ENCODE measurements around the gene ELOVL5.

ELOVL5 gene

GRCh38 chr6:53312355-53312754 is 36.4 kb downstream of the ELOVL5 start:
- TF ChIP-seq EZH2phosphoT487 (IDR thresholded peaks at IDR 0.05; ENCODE audit: low read length) = no peak
- H3K4me3 ChIP-seq (ENCODE audit: low read length) = no peak overlapping the region
- no peak overlapping the region for H3K27ac ChIP-seq (ENCODE audit: low read length)
- peaks cover 31% of the 10 kb centered on the region for H3F3A ChIP-seq (ENCODE audit: insufficient read depth, low read length)
- H4K20me1 ChIP-seq (ENCODE audit: insufficient read depth, low read length) = peaks cover 8% of the 10 kb centered on the region; the same call in 1 of the 2 replicates
- peaks cover 90% of the 10 kb centered on the region for H3K79me2 ChIP-seq (ENCODE audit: low read length)
- no peaks in the 10 kb centered on the region for H3K27me3 ChIP-seq (replicated peaks; ENCODE audit: insufficient read depth, low read length)
- no peak overlapping the region for H3K9ac ChIP-seq (ENCODE audit: low read length)
- no peaks in the 10 kb centered on the region for H3K9me2 ChIP-seq (replicated peaks; ENCODE audit: insufficient read depth, low read length)
- no peaks in the 10 kb centered on the region for H3K9me3 ChIP-seq (replicated peaks; ENCODE audit: insufficient read depth, low read length)
- H3K4me1 ChIP-seq (ENCODE audit: low read length) = peaks cover 43% of the 10 kb centered on the region
- DNase-seq = no peak
- no peak overlapping the region for H2AFZ ChIP-seq (ENCODE audit: low read length)
- no peak overlapping the region for H3K4me2 ChIP-seq (ENCODE audit: low read depth, low read length)
- H3K36me3 ChIP-seq (replicated peaks; ENCODE audit: insufficient read depth, low read length) = no peaks in the 10 kb centered on the region

GRCh38 chr6:53311586-53311935 is 37.2 kb downstream of the ELOVL5 start:
- Histone ChIP-seq H3K36me3 (replicated peaks; ENCODE audit: insufficient read depth, low read length) (no peaks in the 10 kb centered on the region), H2AFZ (ENCODE audit: low read length) (no peak overlapping the region), H3F3A (ENCODE audit: insufficient read depth, low read length) (peaks cover 39% of the 10 kb centered on the region), H3K9ac (ENCODE audit: low read length) (no peak overlapping the region), H3K79me2 (ENCODE audit: low read length) (peaks cover 90% of the 10 kb centered on the region), H3K27me3 (replicated peaks; ENCODE audit: insufficient read depth, low read length) (no peaks in the 10 kb centered on the region), H3K4me2 (ENCODE audit: low read depth, low read length) (no peak overlapping the region), H3K27ac (ENCODE audit: low read length) (peak overlapping the region; percentile 82; the same call in 1 of the 2 replicates), H4K20me1 (ENCODE audit: insufficient read depth, low read length) (peaks cover 8% of the 10 kb centered on the region; the same call in 1 of the 2 replicates), H3K9me2 (replicated peaks; ENCODE audit: insufficient read depth, low read length) (no peaks in the 10 kb centered on the region), H3K4me1 (ENCODE audit: low read length) (peaks cover 50% of the 10 kb centered on the region), H3K4me3 (ENCODE audit: low read length) (no peak overlapping the region), H3K9me3 (replicated peaks; ENCODE audit: insufficient read depth, low read length) (no peaks in the 10 kb centered on the region)
- DNase-seq = no peak
- no peak for TF ChIP-seq EZH2phosphoT487 (IDR thresholded peaks at IDR 0.05; ENCODE audit: low read length)
- no peak for TF ChIP-seq EZH2 (optimal IDR thresholded peaks at IDR 0.05; ENCODE audit: low read depth, low read length)

GRCh38 chr6:53310771-53311585 is 37.8 kb downstream of the ELOVL5 start:
- no peak for TF ChIP-seq EZH2phosphoT487 (IDR thresholded peaks at IDR 0.05; ENCODE audit: low read length)
- TF ChIP-seq EZH2 (optimal IDR thresholded peaks at IDR 0.05; ENCODE audit: low read depth, low read length) = no peak
- no peak for TF ChIP-seq CTCF (IDR thresholded peaks at IDR 0.05; ENCODE audit: low read length)
- Histone ChIP-seq H3K36me3 (replicated peaks; ENCODE audit: insufficient read depth, low read length) (no peaks in the 10 kb centered on the region), H3K27me3 (replicated peaks; ENCODE audit: insufficient read depth, low read length) (no peaks in the 10 kb centered on the region), H3K27ac (ENCODE audit: low read length) (peak overlapping the region; percentile 82; the same call in 1 of the 2 replicates), H3K9me2 (replicated peaks; ENCODE audit: insufficient read depth, low read length) (no peaks in the 10 kb centered on the region), H3K4me3 (ENCODE audit: low read length) (no peak overlapping the region), H3F3A (ENCODE audit: insufficient read depth, low read length) (peaks cover 41% of the 10 kb centered on the region), H3K4me2 (ENCODE audit: low read depth, low read length) (peak overlapping the region; percentile 82), H4K20me1 (ENCODE audit: insufficient read depth, low read length) (peaks cover 6% of the 10 kb centered on the region; the same call in 1 of the 2 replicates), H2AFZ (ENCODE audit: low read length) (no peak overlapping the region), H3K79me2 (ENCODE audit: low read length) (peaks cover 87% of the 10 kb centered on the region), H3K9me3 (replicated peaks; ENCODE audit: insufficient read depth, low read length) (no peaks in the 10 kb centered on the region), H3K9ac (ENCODE audit: low read length) (peak overlapping the region; percentile 24; the same call in 1 of the 2 replicates), H3K4me1 (ENCODE audit: low read length) (peaks cover 53% of the 10 kb centered on the region)
- DNase-seq = peak; percentile 21

GRCh38 chr6:53309901-53310300 is 38.8 kb downstream of the ELOVL5 start:
- H4K20me1 ChIP-seq (ENCODE audit: insufficient read depth, low read length) = no peaks in the 10 kb centered on the region
- H3F3A ChIP-seq (ENCODE audit: insufficient read depth, low read length) = peaks cover 41% of the 10 kb centered on the region
- H2AFZ ChIP-seq (ENCODE audit: low read length) = no peak overlapping the region
- H3K4me3 ChIP-seq (ENCODE audit: low read length) = no peak overlapping the region
- peak overlapping the region; percentile 82 for H3K27ac ChIP-seq (ENCODE audit: low read length)
- H3K36me3 ChIP-seq (replicated peaks; ENCODE audit: insufficient read depth, low read length) = no peaks in the 10 kb centered on the region
- peak overlapping the region; percentile 82 for H3K4me2 ChIP-seq (ENCODE audit: low read depth, low read length)
- peaks cover 76% of the 10 kb centered on the region for H3K79me2 ChIP-seq (ENCODE audit: low read length)
- peaks cover 53% of the 10 kb centered on the region for H3K4me1 ChIP-seq (ENCODE audit: low read length)
- no peak for DNase-seq
- TF ChIP-seq EZH2 (optimal IDR thresholded peaks at IDR 0.05; ENCODE audit: low read depth, low read length) (no peak), CTCF (IDR thresholded peaks at IDR 0.05; ENCODE audit: low read length) (no peak), EZH2phosphoT487 (IDR thresholded peaks at IDR 0.05; ENCODE audit: low read length) (no peak)
- H3K9ac ChIP-seq (ENCODE audit: low read length) = peak overlapping the region; percentile 24; the same call in 1 of the 2 replicates
- H3K9me3 ChIP-seq (replicated peaks; ENCODE audit: insufficient read depth, low read length) = no peaks in the 10 kb centered on the region
- no peaks in the 10 kb centered on the region for H3K9me2 ChIP-seq (replicated peaks; ENCODE audit: insufficient read depth, low read length)
- H3K27me3 ChIP-seq (replicated peaks; ENCODE audit: insufficient read depth, low read length) = no peaks in the 10 kb centered on the region

Measured in MM.1S (cell line).